Stimulated activated CD8-positive, alpha-beta memory T cell treated with anti-CD3 and anti-CD28 coated beads, Interleukin-7, amount 100 ng/mL, for 1 hour (primary cell): ENCODE results near the gene C2orf74.

Source experiments
- DNase-seq, 2 donors: peaks; one replicate each; pipeline ENCODE4 v3.0.0-alpha.2; 2020; ENCODE audit warnings: low read depth in 2 of 2

C2orf74 gene

GRCh38 chr2:61214171-61214570 is 52.2 kb downstream of the C2orf74 start:
- no peak for DNase-seq
